A549 (cell line): Measurements from ENCODE around the gene FREY1.

ENCODE experiments used
- CEBPB ChIP-seq, 2 experiments: fragments of >200 bp in 1 of 2; sonication (Bioruptor Twin) in 1 of 2; formaldehyde crosslinking in 1 of 2; IDR thresholded peaks; 2 replicates each; pipeline ENCODE4 v1.6.1; 2012 to 2016
- FOXS1 ChIP-seq: fragments of 250-450 bp; sonication (Bioruptor Pico); IDR thresholded peaks from 2 replicates; pipeline ENCODE4 v1.5.0; 2020; ENCODE audit warnings: mild to moderate bottlenecking, moderate library complexity
- GATA3 ChIP-seq: IDR thresholded peaks from 2 replicates; pipeline ENCODE4 v1.6.1; 2012; ENCODE audit warnings: borderline replicate concordance
- NFE2L2 ChIP-seq: fragments of 150-350 bp; conservative IDR thresholded peaks from 2 replicates; pipeline ENCODE4 v1.6.1; 2014; ENCODE audit warnings: low read length
- NR3C1 ChIP-seq: fragments of >200 bp; sonication (Bioruptor Twin); formaldehyde crosslinking; IDR thresholded peaks from 3 replicates; pipeline ENCODE4 v1.6.1; 2017
- POLR2A ChIP-seq: IDR thresholded peaks from 2 replicates; pipeline ENCODE4 v1.6.1; 2012; ENCODE audit warnings: mild to moderate bottlenecking, low read length
- POLR2AphosphoS2 ChIP-seq: conservative IDR thresholded peaks from 2 replicates; pipeline ENCODE4 v1.6.1; 2012; ENCODE audit warnings: low read length, improper control_type of control experiment, inconsistent platforms
- RFX5 ChIP-seq: fragments of 450-650 bp; IDR thresholded peaks from 2 replicates; pipeline ENCODE4 v1.7.1; 2014; ENCODE audit warnings: antibody characterized with exemption, mild to moderate bottlenecking, moderate library complexity
- TF ChIP-seq, protein P1 (sequence below): fragments of >200 bp; sonication (Bioruptor Twin); formaldehyde crosslinking; IDR thresholded peaks from 3 replicates; pipeline ENCODE4 v1.5.1; 2016
- TF ChIP-seq, protein P2 (sequence below): fragments of 200-600 bp; sonication (generic); IDR thresholded peaks from 2 replicates; pipeline ENCODE4 v1.6.1; 2016; ENCODE audit warnings: antibody characterized with exemption, mild to moderate bottlenecking, moderate library complexity

DNA sequence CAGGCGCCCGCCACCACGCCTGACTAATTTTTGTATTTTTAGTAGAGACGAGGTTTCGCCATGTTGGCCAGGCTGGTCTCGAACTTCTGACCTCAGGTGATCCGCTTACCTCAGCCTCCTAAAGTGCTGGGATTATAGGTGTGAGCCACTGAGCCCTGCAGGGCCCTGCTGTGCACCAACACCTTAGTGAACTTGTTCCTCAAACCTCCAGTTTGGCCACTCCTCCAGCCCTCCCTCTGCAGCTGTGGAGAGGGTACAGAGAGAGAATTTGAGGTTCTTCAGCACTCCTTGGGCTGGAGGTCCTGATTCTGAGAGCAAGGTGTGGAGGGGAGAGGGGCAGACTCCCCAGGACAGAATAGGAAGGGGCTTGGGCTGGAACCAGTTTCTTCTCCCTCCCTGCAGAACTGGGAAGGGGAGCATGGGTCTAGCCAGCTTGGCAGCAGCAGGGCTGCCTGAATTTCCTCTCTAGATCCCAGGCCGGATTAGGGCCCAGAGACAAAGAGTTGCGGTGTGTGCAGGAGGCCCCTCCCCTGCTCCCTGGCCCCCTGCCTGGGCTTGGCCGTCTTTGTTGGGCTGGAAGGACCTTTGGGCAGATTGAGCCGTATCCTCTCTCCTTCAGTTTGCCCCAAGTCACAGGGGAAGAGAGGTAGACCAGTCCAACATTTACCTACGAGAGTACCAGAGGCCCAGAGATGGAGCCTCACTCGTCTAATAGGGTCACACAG, 12.9 kb upstream of the FREY1 start:
- TF ChIP-seq RFX5 (no peak), CEBPB (IDR thresholded peaks at IDR 0.05) (no peak), POLR2A (no peak), POLR2AphosphoS2 (no peak), NR3C1 (no peak), NFE2L2 (no peak), FOXS1 (CRISPR knock-in tag) (no peak), GATA3 (no peak)
- TF ChIP-seq, protein P1, sequence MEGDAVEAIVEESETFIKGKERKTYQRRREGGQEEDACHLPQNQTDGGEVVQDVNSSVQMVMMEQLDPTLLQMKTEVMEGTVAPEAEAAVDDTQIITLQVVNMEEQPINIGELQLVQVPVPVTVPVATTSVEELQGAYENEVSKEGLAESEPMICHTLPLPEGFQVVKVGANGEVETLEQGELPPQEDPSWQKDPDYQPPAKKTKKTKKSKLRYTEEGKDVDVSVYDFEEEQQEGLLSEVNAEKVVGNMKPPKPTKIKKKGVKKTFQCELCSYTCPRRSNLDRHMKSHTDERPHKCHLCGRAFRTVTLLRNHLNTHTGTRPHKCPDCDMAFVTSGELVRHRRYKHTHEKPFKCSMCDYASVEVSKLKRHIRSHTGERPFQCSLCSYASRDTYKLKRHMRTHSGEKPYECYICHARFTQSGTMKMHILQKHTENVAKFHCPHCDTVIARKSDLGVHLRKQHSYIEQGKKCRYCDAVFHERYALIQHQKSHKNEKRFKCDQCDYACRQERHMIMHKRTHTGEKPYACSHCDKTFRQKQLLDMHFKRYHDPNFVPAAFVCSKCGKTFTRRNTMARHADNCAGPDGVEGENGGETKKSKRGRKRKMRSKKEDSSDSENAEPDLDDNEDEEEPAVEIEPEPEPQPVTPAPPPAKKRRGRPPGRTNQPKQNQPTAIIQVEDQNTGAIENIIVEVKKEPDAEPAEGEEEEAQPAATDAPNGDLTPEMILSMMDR = no peak
- TF ChIP-seq, protein P2, sequence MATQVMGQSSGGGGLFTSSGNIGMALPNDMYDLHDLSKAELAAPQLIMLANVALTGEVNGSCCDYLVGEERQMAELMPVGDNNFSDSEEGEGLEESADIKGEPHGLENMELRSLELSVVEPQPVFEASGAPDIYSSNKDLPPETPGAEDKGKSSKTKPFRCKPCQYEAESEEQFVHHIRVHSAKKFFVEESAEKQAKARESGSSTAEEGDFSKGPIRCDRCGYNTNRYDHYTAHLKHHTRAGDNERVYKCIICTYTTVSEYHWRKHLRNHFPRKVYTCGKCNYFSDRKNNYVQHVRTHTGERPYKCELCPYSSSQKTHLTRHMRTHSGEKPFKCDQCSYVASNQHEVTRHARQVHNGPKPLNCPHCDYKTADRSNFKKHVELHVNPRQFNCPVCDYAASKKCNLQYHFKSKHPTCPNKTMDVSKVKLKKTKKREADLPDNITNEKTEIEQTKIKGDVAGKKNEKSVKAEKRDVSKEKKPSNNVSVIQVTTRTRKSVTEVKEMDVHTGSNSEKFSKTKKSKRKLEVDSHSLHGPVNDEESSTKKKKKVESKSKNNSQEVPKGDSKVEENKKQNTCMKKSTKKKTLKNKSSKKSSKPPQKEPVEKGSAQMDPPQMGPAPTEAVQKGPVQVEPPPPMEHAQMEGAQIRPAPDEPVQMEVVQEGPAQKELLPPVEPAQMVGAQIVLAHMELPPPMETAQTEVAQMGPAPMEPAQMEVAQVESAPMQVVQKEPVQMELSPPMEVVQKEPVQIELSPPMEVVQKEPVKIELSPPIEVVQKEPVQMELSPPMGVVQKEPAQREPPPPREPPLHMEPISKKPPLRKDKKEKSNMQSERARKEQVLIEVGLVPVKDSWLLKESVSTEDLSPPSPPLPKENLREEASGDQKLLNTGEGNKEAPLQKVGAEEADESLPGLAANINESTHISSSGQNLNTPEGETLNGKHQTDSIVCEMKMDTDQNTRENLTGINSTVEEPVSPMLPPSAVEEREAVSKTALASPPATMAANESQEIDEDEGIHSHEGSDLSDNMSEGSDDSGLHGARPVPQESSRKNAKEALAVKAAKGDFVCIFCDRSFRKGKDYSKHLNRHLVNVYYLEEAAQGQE = no peak
